Measurements from ENCODE around the gene ITGAL. TPM values are rescaled to one million over a fixed set of nuclear protein-coding genes. Genes with fewer than 3 reads are reported as not detected.

Gene ITGAL
- total RNA-seq, 1 experiment from 2014 or later: 0.57 TPM

DNA sequence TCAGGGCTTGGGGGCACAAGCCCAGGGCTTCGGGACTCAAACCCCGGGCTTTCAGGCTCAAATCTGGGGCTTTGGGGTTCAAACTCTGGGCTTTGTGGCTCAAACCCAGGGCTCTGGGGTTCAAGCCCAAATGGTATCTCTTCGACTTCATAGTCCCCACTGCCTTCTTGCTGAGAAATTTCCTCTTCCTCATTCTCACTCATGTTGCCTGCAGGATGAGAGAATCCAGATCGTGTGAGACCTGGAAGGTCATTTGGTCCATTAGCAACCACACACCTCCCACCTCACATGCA, 53.2 kb downstream of the ITGAL start:
- peak overlapping the region; percentile 49 for H3K27ac Mint-ChIP-seq (ENCODE audit: unreplicated experiment)
- H3K9me3 Mint-ChIP-seq (ENCODE audit: unreplicated experiment): no peaks in the 10 kb centered on the region
- H3K36me3 ChIP-seq (ENCODE audit: control insufficient read depth, insufficient read depth, low read length): no peaks in the 10 kb centered on the region; the same call in 1 of the 2 replicates
- no peak for DNase-seq
- H3K4me1 ChIP-seq: peaks cover 30% of the 10 kb centered on the region
- peaks cover 23% of the 10 kb centered on the region for H3K36me3 Mint-ChIP-seq (ENCODE audit: insufficient read depth, unreplicated experiment)
- no peaks in the 10 kb centered on the region for H3K27me3 Mint-ChIP-seq (ENCODE audit: insufficient read depth, unreplicated experiment)
- TF ChIP-seq, protein P1, sequence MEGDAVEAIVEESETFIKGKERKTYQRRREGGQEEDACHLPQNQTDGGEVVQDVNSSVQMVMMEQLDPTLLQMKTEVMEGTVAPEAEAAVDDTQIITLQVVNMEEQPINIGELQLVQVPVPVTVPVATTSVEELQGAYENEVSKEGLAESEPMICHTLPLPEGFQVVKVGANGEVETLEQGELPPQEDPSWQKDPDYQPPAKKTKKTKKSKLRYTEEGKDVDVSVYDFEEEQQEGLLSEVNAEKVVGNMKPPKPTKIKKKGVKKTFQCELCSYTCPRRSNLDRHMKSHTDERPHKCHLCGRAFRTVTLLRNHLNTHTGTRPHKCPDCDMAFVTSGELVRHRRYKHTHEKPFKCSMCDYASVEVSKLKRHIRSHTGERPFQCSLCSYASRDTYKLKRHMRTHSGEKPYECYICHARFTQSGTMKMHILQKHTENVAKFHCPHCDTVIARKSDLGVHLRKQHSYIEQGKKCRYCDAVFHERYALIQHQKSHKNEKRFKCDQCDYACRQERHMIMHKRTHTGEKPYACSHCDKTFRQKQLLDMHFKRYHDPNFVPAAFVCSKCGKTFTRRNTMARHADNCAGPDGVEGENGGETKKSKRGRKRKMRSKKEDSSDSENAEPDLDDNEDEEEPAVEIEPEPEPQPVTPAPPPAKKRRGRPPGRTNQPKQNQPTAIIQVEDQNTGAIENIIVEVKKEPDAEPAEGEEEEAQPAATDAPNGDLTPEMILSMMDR (IDR thresholded peaks at IDR 0.05; ENCODE audit: insufficient read depth in 1 of 2, low read depth in 1 of 2, low read length in 1 of 2, severe bottlenecking in 1 of 2, unreplicated experiment in 1 of 2): no peak
- POLR2A ChIA-PET: no interaction called here
- intact Hi-C loops (cut with micrococcal nuclease; ENCODE audit: unreplicated experiment): loop anchor here (2.0 to 10.0 kb wide), 3 partner anchors 95 to 172 kb away; partner anchors contain the start of genes DCTPP1, FBRS, PRR14 and SRCAP
- CTCF ChIA-PET: interaction anchor here (1.6 kb wide), 1 partner anchor 96 kb away, joined by 6 read pairs; the partner anchor contains the start of gene DCTPP1
- peaks cover 14% of the 10 kb centered on the region for H3K4me1 Mint-ChIP-seq (ENCODE audit: low read depth, unreplicated experiment)
- no peaks in the 10 kb centered on the region for H3K9me3 ChIP-seq
- peak overlapping the region; percentile 69 for H3K4me3 ChIP-seq (ENCODE audit: low read depth, low read length)
- H3K27me3 ChIP-seq (replicated peaks; ENCODE audit: control insufficient read depth, insufficient read depth, low read length): no peaks in the 10 kb centered on the region
- TSS peak; percentile 51 for BruUV-seq (replicated peaks)
- H3K4me3 Mint-ChIP-seq (ENCODE audit: unreplicated experiment): peak overlapping the region; percentile 82

DNA sequence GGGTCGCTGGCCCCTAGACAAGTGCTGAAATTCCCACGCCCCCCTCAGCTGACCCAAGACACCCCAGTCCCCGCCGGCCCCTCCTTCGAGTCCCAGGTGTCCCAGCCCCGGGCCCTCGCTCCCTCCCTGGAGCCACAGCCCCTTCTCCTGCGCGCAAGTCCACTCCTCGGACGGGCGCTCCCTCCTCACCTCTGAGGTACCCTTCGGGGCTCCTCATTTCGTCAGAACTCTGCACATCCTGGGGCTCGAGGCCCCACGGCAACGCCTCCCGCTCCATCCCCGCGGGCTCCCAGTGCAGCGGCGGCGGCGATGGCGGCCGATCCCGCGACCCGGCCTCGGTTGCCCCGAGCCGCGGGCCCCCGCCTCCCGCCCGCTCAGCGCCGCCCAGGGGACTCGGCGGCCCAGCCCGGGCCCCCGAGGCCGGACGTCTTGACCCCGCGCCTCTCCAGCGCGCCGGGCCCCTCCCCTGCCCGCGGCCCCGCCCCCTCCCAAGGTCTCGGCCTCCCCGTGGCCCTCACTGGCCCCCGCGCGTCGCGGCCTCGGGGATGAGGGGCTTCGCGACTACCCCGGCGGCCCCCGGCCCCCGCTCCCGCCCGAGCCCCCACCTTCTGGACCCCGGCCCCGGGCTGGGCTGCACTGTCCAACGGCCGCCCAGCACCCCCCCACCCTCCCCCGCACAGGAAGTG, 53.7 kb downstream of the ITGAL start, which contains the start of gene ZNF768:
ZNF768 (minus strand) TSS at position 430 of the 686 bp plus-strand sequence; CDS start at position 277, 153 bp downstream.
- BruUV-seq (replicated peaks): no TSS peak
- Mint-ChIP-seq H3K9me3 (ENCODE audit: unreplicated experiment) (no peaks in the 10 kb centered on the region), H3K4me3 (ENCODE audit: unreplicated experiment) (peak within 1 kb of the TSS; percentile 82), H3K36me3 (ENCODE audit: insufficient read depth, unreplicated experiment) (peaks cover 23% of the 10 kb centered on the region), H3K4me1 (ENCODE audit: low read depth, unreplicated experiment) (peaks cover 14% of the 10 kb centered on the region), H3K27ac (ENCODE audit: unreplicated experiment) (peak within 1 kb of the TSS; percentile 75), H3K27me3 (ENCODE audit: insufficient read depth, unreplicated experiment) (no peaks in the 10 kb centered on the region)
- peak within 1 kb of the TSS; percentile 69 for H3K4me3 ChIP-seq (ENCODE audit: low read depth, low read length)
- no peaks in the 10 kb centered on the region; the same call in 1 of the 2 replicates for H3K36me3 ChIP-seq (ENCODE audit: control insufficient read depth, insufficient read depth, low read length)
- intact Hi-C loops (cut with micrococcal nuclease; ENCODE audit: unreplicated experiment): loop anchor here (2.0 to 10.0 kb wide), 3 partner anchors 95 to 171 kb away; partner anchors contain the start of genes DCTPP1, FBRS, PRR14 and SRCAP
- DNase-seq: peak; percentile 52 to 55
- POLR2A ChIA-PET: interaction anchor here (0.8 to 1.0 kb wide), 3 partner anchors 15 to 108 kb away, joined by 4 to 7 read pairs (median 4); partner anchors contain the start of gene DCTPP1
- H3K27me3 ChIP-seq (replicated peaks; ENCODE audit: control insufficient read depth, insufficient read depth, low read length): no peaks in the 10 kb centered on the region
- H3K4me1 ChIP-seq: peaks cover 30% of the 10 kb centered on the region
- CTCF ChIA-PET: interaction anchor here (0.9 to 1.6 kb wide), 4 partner anchors 9 to 117 kb away, joined by 3 to 15 read pairs (median 10); partner anchors contain the start of gene DCTPP1
- H3K9me3 ChIP-seq: no peaks in the 10 kb centered on the region
- TF ChIP-seq, protein P1 (IDR thresholded peaks at IDR 0.05; ENCODE audit: insufficient read depth in 1 of 2, low read depth in 1 of 2, low read length in 1 of 2, severe bottlenecking in 1 of 2, unreplicated experiment in 1 of 2): no peak

DNA sequence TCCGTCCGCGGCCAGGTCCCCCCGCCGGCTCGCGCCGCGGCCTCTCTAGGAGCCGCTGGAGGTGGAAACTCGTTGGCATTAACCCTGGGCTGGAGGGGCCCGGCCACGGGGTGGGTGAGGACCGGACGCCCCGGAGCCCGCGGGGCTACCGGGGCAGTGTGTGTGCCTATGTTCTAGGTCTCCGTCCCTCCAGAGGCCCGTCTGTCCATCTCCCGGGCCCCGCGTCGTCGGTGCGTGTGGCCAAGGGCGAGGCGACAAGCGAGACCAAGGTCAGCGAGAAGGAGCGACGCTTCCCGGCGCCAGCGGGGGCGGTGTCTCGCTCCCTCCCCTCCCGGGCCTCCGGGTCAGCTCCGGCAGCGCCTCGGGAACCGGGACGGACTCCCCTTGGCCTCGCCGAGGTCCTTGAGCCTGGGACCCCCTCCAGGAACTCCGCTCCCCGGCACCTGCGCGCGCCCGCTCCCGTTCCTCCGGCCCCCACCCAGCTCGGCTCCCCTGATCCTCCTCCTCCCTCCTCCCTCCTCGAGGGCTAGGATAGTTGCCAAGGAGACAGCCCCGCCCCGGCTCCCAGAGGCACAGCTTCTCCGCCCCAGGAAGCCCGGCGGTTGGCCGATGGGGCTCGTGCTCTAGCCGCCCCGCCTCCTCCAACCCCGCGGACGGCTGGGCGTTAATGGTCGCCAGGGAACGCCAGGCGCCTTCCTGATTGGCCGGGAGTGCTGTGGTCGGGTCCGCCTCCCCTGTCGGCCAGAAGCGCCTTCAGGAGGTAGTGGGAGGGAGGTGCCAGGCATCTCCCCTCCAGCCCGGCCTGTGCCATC, 54.5 kb downstream of the ITGAL start:
- ChIA-PET POLR2A (interaction anchor here (0.5 to 1.0 kb wide), 7 partner anchors 9 to 109 kb away, joined by 3 to 13 read pairs (median 7); partner anchors contain the start of genes DCTPP1, ZNF689 and ZNF764), CTCF (interaction anchor here (0.6 to 1.3 kb wide), 5 partner anchors 9 to 388 kb away, joined by 3 to 15 read pairs (median 6); partner anchors contain the start of genes DCTPP1 and ZNF764)
- Mint-ChIP-seq H3K9me3 (ENCODE audit: unreplicated experiment) (no peaks in the 10 kb centered on the region), H3K4me3 (ENCODE audit: unreplicated experiment) (peak overlapping the region; percentile 82), H3K4me1 (ENCODE audit: low read depth, unreplicated experiment) (peaks cover 12% of the 10 kb centered on the region), H3K36me3 (ENCODE audit: insufficient read depth, unreplicated experiment) (peaks cover 23% of the 10 kb centered on the region), H3K27ac (ENCODE audit: unreplicated experiment) (peak overlapping the region; percentile 75), H3K27me3 (ENCODE audit: insufficient read depth, unreplicated experiment) (no peaks in the 10 kb centered on the region)
- BruUV-seq (replicated peaks): no TSS peak
- TF ChIP-seq, protein P1 (IDR thresholded peaks at IDR 0.05; ENCODE audit: insufficient read depth in 1 of 2, low read depth in 1 of 2, low read length in 1 of 2, severe bottlenecking in 1 of 2, unreplicated experiment in 1 of 2): peak; percentile 36 to 43
- Histone ChIP-seq H3K4me3 (ENCODE audit: low read depth, low read length) (peak overlapping the region; percentile 69), H3K4me1 (peaks cover 25% of the 10 kb centered on the region), H3K36me3 (ENCODE audit: control insufficient read depth, insufficient read depth, low read length) (no peaks in the 10 kb centered on the region; the same call in 1 of the 2 replicates), H3K27me3 (replicated peaks; ENCODE audit: control insufficient read depth, insufficient read depth, low read length) (no peaks in the 10 kb centered on the region), H3K9me3 (no peaks in the 10 kb centered on the region)
- DNase-seq: peak; percentile 97 to 98
- intact Hi-C loops (cut with micrococcal nuclease; ENCODE audit: unreplicated experiment): loop anchor here (1.0 to 10.0 kb wide), 4 partner anchors 41 to 170 kb away; partner anchors contain the start of genes DCTPP1, FBRS, PRR14 and SRCAP
